IMR-90 (cell line): ENCODE data around the gene ALKAL2. TPM values are rescaled to one million over a fixed set of nuclear protein-coding genes. Genes with fewer than 3 reads are reported as not detected.

Experiments
- ATAC-seq: fragments of 200-7000 bp; cut with Tn5 transposase; 2 replicates; pipeline ENCODE4 v1.9.1; 2020; ENCODE audit warnings: low read depth, mild to moderate bottlenecking, moderate library complexity
- BruUV-seq: library from RNA; stranded (reverse); fragments of 400-500 nt; replicated peaks from 2 replicates; lab custom pipeline; 2021; lab: Mats Ljungman, UMichigan
- CTCF ChIA-PET: fragments of 300-600 bp; formaldehyde crosslinking; extraction: SDS; loops from one replicate; lab custom pipeline; 2021; ENCODE audit warnings: antibody characterized with exemption; lab: Yijun Ruan, JAX
- POLR2A ChIA-PET: fragments of 300-600 bp; sonication (Branson Sonifier 250); formaldehyde crosslinking; loops from one replicate; lab custom pipeline; 2022; ENCODE audit warnings: antibody characterized with exemption; ENCODE audit not compliant: unreplicated experiment; lab: Charles Lee
- DNase-seq: peaks from one replicate; pipeline ENCODE4 v3.0.0; 2013
- H2AFZ ChIP-seq: replicated peaks from 2 replicates; pipeline ENCODE3; 2013; ENCODE audit warnings: low read length, mild to moderate bottlenecking; ENCODE audit not compliant: poor library complexity
- H2AK5ac ChIP-seq: 2 replicates; pipeline ENCODE4 v1.6.1; 2013; ENCODE audit warnings: low read depth, low read length, inconsistent platforms
- H2AK9ac ChIP-seq: replicated peaks from 2 replicates; pipeline ENCODE3; 2013; ENCODE audit warnings: mild to moderate bottlenecking, low read depth, low read length, moderate library complexity; ENCODE audit not compliant: poor library complexity
- H2BK120ac ChIP-seq: 2 replicates; pipeline ENCODE4 v1.6.1; 2013; ENCODE audit warnings: low read depth, low read length, inconsistent platforms
- H2BK15ac ChIP-seq: 3 replicates; pipeline ENCODE4 v1.6.1; 2013; ENCODE audit warnings: low read depth, low read length, inconsistent platforms
- H2BK20ac ChIP-seq: 2 replicates; pipeline ENCODE4 v1.6.1; 2013; ENCODE audit warnings: low read depth, mild to moderate bottlenecking, inconsistent platforms, low read length, moderate library complexity
- H2BK5ac ChIP-seq: 2 replicates; pipeline ENCODE4 v1.6.1; 2013; ENCODE audit warnings: mild to moderate bottlenecking, low read depth, low read length, inconsistent platforms; ENCODE audit not compliant: poor library complexity, severe bottlenecking
- H3K14ac ChIP-seq: replicated peaks from 2 replicates; pipeline ENCODE4 v1.6.1; 2013; ENCODE audit warnings: low read depth, low read length, inconsistent platforms
- H3K18ac ChIP-seq: 2 replicates; pipeline ENCODE4 v1.6.1; 2013; ENCODE audit warnings: low read depth, low read length, control low read depth
- H3K23ac ChIP-seq: 2 replicates; pipeline ENCODE4 v1.6.1; 2013; ENCODE audit warnings: low read depth, low read length, inconsistent platforms
- H3K27ac ChIP-seq: 2 replicates; pipeline ENCODE4 v1.5.1; 2013; ENCODE audit warnings: mild to moderate bottlenecking, control low read depth, low read length; ENCODE audit not compliant: insufficient read depth
- H3K27me3 ChIP-seq: 2 replicates; pipeline ENCODE4 v1.6.1; 2013; ENCODE audit warnings: low read length; ENCODE audit not compliant: control insufficient read depth, insufficient read depth
- H3K36me3 ChIP-seq: 2 replicates; pipeline ENCODE4 v1.6.1; 2013; ENCODE audit warnings: low read length, mixed read lengths; ENCODE audit not compliant: control insufficient read depth, insufficient read depth
- H3K4ac ChIP-seq: 2 replicates; pipeline ENCODE4 v1.6.1; 2013; ENCODE audit warnings: low read depth, low read length, inconsistent platforms
- H3K4me1 ChIP-seq: 2 replicates; pipeline ENCODE4 v1.6.1; 2013; ENCODE audit warnings: low read length, mixed read lengths; ENCODE audit not compliant: control insufficient read depth, insufficient read depth
- H3K4me2 ChIP-seq: 2 replicates; pipeline ENCODE4 v1.6.1; 2013; ENCODE audit warnings: low read depth, mild to moderate bottlenecking, control low read depth, low read length, moderate library complexity
- H3K4me3 ChIP-seq: 2 replicates; pipeline ENCODE4 v1.5.1; 2013; ENCODE audit warnings: low read depth, mild to moderate bottlenecking, control low read depth, low read length, moderate library complexity; ENCODE audit not compliant: insufficient read depth
- H3K56ac ChIP-seq: 2 replicates; pipeline ENCODE4 v1.6.1; 2013; ENCODE audit warnings: low read length, inconsistent platforms; ENCODE audit not compliant: insufficient read depth; ENCODE audit errors: extremely low read depth
- H3K79me1 ChIP-seq, 2 experiments: 2 replicates each; pipeline ENCODE4 v1.6.1; 2013; ENCODE audit warnings: low read length in 2 of 2, inconsistent platforms in 1 of 2, low read depth in 1 of 2
- H3K9ac ChIP-seq: 2 replicates; pipeline ENCODE4 v1.6.1; 2013; ENCODE audit warnings: low read depth, low read length, control low read depth
- H3K9me1 ChIP-seq: 2 replicates; pipeline ENCODE4 v1.6.1; 2013; ENCODE audit warnings: low read length, inconsistent platforms; ENCODE audit not compliant: insufficient read depth
- H3K9me3 ChIP-seq: 2 replicates; pipeline ENCODE4 v1.6.1; 2013; ENCODE audit warnings: low read length; ENCODE audit not compliant: control insufficient read depth, insufficient read depth
- H4K20me1 ChIP-seq: 2 replicates; pipeline ENCODE4 v1.6.1; 2013; ENCODE audit warnings: low read length, inconsistent platforms; ENCODE audit not compliant: insufficient read depth
- H4K5ac ChIP-seq: 2 replicates; pipeline ENCODE4 v1.6.1; 2013; ENCODE audit warnings: mild to moderate bottlenecking, low read depth, low read length, control low read depth
- H4K8ac ChIP-seq, 2 experiments: 2 replicates each; pipeline ENCODE4 v1.6.1; 2013; ENCODE audit warnings: low read depth in 2 of 2, low read length in 2 of 2, control low read depth in 1 of 2, inconsistent platforms in 1 of 2
- H4K91ac ChIP-seq: 2 replicates; pipeline ENCODE4 v1.6.1; 2013; ENCODE audit warnings: low read depth, low read length, inconsistent platforms; ENCODE audit not compliant: insufficient read depth
- CEBPB ChIP-seq: IDR thresholded peaks from 2 replicates; pipeline ENCODE4 v1.6.1; 2012; ENCODE audit warnings: low read depth, low read length, improper control_type of control experiment
- CTCF ChIP-seq: conservative IDR thresholded peaks from 2 replicates; pipeline ENCODE4 v1.5.1; 2012; ENCODE audit warnings: mild to moderate bottlenecking, low read depth, low read length, improper control_type of control experiment
- WGBS, 2 experiments: methylation state at CpG; one replicate each; pipeline versions ENCODE4 v1.1.5 to v1.1.7; 2013; ENCODE audit warnings: missing lambda C conversion rate in 2 of 2; ENCODE audit not compliant: insufficient read length in 1 of 2; ENCODE audit errors: extremely low coverage in 2 of 2; 5-methylcytosine and 5-hydroxymethylcytosine counted together
- dilution Hi-C: fragments of 300-500 bp; cut with HindIII; formaldehyde crosslinking; loops from one replicate; pipeline ENCODE4 v1.14.3; 2018; ENCODE audit warnings: low sequenced_read_pairs; ENCODE audit not compliant: unreplicated experiment
- in situ Hi-C: fragments of 300-500 bp; cut with MboI; formaldehyde crosslinking; loops from 3 replicates; pipeline ENCODE4 v1.14.3; 2019; ENCODE audit warnings: low sequenced_read_pairs, inconsistent platforms, mixed read lengths
- intact Hi-C: fragments of 100-400 bp; cut with micrococcal nuclease; formaldehyde crosslinking; loops from 2 replicates; pipeline ENCODE4 v1.10.0; 2022
- polyA plus RNA-seq, 3 experiments: library from polyadenylated mRNA; depleted of rRNA; stranded (reverse); fragments of >200 nt; gene quantifications; 2 replicates each; pipeline ENCODE4 v1.2.3, GENCODE V29; 2012; ENCODE audit warnings: low replicate concordance in 1 of 3
- total RNA-seq: library from RNA; depleted of rRNA; stranded (reverse); fragments of >200 nt; gene quantifications from 2 replicates; pipeline ENCODE4 v1.2.3, GENCODE V29; 2012

ALKAL2 gene
- total and polyA plus RNA-seq, 2 of the 4 experiments (the other 2 are of a cell fraction) = not detected

- Histone ChIP-seq H3K14ac (no peak overlapping the region), H3K79me1 (no peaks in the 10 kb centered on the region), H3K9me3 (peaks cover 41% of the 10 kb centered on the region), H3K4ac (no peak overlapping the region), H2BK120ac (no peak overlapping the region), H3K9ac (no peak overlapping the region), H4K91ac (no peak overlapping the region), H3K4me3 (no peak overlapping the region), H3K36me3 (no peaks in the 10 kb centered on the region), H4K5ac (no peak overlapping the region), H2AK9ac (no peak overlapping the region), H4K20me1 (no peaks in the 10 kb centered on the region), H2BK15ac (no peak overlapping the region), H3K4me2 (no peak overlapping the region), H2BK20ac (no peak overlapping the region), H3K9me1 (no peaks in the 10 kb centered on the region), H3K4me1 (no peaks in the 10 kb centered on the region), H2AFZ (no peak overlapping the region), H3K27me3 (no peaks in the 10 kb centered on the region), H3K18ac (no peak overlapping the region), H3K23ac (no peak overlapping the region), H3K56ac (no peak overlapping the region), H2AK5ac (no peak overlapping the region), H3K27ac (no peak overlapping the region), H2BK5ac (no peak overlapping the region), H4K8ac (no peak overlapping the region)
- POLR2A ChIA-PET = no interaction called here
- CTCF ChIA-PET = no interaction called here
- intact Hi-C loops = no loop called here
- no peak for DNase-seq
- BruUV-seq = no TSS peak
- TF ChIP-seq CEBPB (no peak), CTCF (no peak)
- WGBS, 2 experiments = 100% methylated on average over 1 of the region's 34 CpGs; no CpG with 5 or more reads in 1 of the 2 experiments
- ATAC-seq = no peak
- dilution Hi-C loops = no loop called here
- in situ Hi-C loops = no loop called here
Observed at GRCh38 chr2:319059-319600, 31.2 kb upstream of the ALKAL2 start.
